ENCODE results near the gene RHEX. TPM values are rescaled to one million over a fixed set of nuclear protein-coding genes. Genes with fewer than 3 reads are reported as not detected.

RHEX gene
- total RNA-seq, 2 experiments from 2014 or later = not detected

- DNase-seq = no peak
- intact Hi-C loops (cut with micrococcal nuclease) = no loop called here
- peaks cover 2% of the 10 kb centered on the region for H3K27me3 Mint-ChIP-seq (ENCODE audit: low read depth)
- no peaks in the 10 kb centered on the region for H3K36me3 Mint-ChIP-seq (ENCODE audit: low read depth)
- H3K4me1 Mint-ChIP-seq (ENCODE audit: low read depth) = no peaks in the 10 kb centered on the region
- no peaks in the 10 kb centered on the region for H3K9me3 Mint-ChIP-seq
- no peak overlapping the region for H3K27ac Mint-ChIP-seq
- CTCF ChIA-PET = no interaction called here
- no peak overlapping the region for H3K4me3 Mint-ChIP-seq
Measured at GRCh38 chr1:206135248-206135647, 82.3 kb downstream of the RHEX start.

GRCh38 chr1:206136241-206136640, 83.3 kb downstream of the RHEX start:
- no peak for DNase-seq
- Mint-ChIP-seq H3K36me3 (ENCODE audit: low read depth) (no peaks in the 10 kb centered on the region), H3K4me3 (no peak overlapping the region), H3K27me3 (ENCODE audit: low read depth) (peaks cover 2% of the 10 kb centered on the region), H3K27ac (no peak overlapping the region), H3K9me3 (no peaks in the 10 kb centered on the region), H3K4me1 (ENCODE audit: low read depth) (no peaks in the 10 kb centered on the region)
- CTCF ChIA-PET = no interaction called here
- intact Hi-C loops (cut with micrococcal nuclease) = no loop called here

GRCh38 chr1:206142011-206142410, 89.0 kb downstream of the RHEX start:
- no peak overlapping the region for H3K27ac Mint-ChIP-seq
- no peaks in the 10 kb centered on the region for H3K9me3 Mint-ChIP-seq
- H3K36me3 Mint-ChIP-seq (ENCODE audit: low read depth) = no peaks in the 10 kb centered on the region
- intact Hi-C loops (cut with micrococcal nuclease) = no loop called here
- H3K4me3 Mint-ChIP-seq = no peak overlapping the region
- CTCF ChIA-PET = no interaction called here
- DNase-seq = no peak
- no peaks in the 10 kb centered on the region for H3K4me1 Mint-ChIP-seq (ENCODE audit: low read depth)
- peaks cover 2% of the 10 kb centered on the region for H3K27me3 Mint-ChIP-seq (ENCODE audit: low read depth)

GRCh38 chr1:206142770-206143169, 89.8 kb downstream of the RHEX start:
- intact Hi-C loops (cut with micrococcal nuclease) = no loop called here
- Mint-ChIP-seq H3K27me3 (ENCODE audit: low read depth) (peaks cover 2% of the 10 kb centered on the region), H3K36me3 (ENCODE audit: low read depth) (no peaks in the 10 kb centered on the region)

GRCh38 chr1:206143537-206144172, 90.7 kb downstream of the RHEX start:
- no peak overlapping the region for H3K27ac Mint-ChIP-seq
- H3K9me3 Mint-ChIP-seq = no peaks in the 10 kb centered on the region
- no peak overlapping the region for H3K4me3 Mint-ChIP-seq
- H3K4me1 Mint-ChIP-seq (ENCODE audit: low read depth) = no peaks in the 10 kb centered on the region
- intact Hi-C loops (cut with micrococcal nuclease) = no loop called here
- CTCF ChIA-PET = no interaction called here
- no peak for DNase-seq
- H3K27me3 Mint-ChIP-seq (ENCODE audit: low read depth) = peaks cover 2% of the 10 kb centered on the region
- no peaks in the 10 kb centered on the region for H3K36me3 Mint-ChIP-seq (ENCODE audit: low read depth)

More at GRCh38 chr1:206142770-206143169, 89.8 kb downstream of the RHEX start:
- CTCF ChIA-PET = interaction anchor here (0.7 kb wide), 1 partner anchor 424 kb away, joined by 3 read pairs; no protein-coding TSS in a partner anchor
- no peaks in the 10 kb centered on the region for H3K4me1 Mint-ChIP-seq (ENCODE audit: low read depth)
- no peaks in the 10 kb centered on the region for H3K9me3 Mint-ChIP-seq
- H3K27ac Mint-ChIP-seq = no peak overlapping the region
- H3K4me3 Mint-ChIP-seq = no peak overlapping the region
- DNase-seq = no peak

GRCh38 chr1:206144605-206145004, 91.6 kb downstream of the RHEX start:
- H3K4me3 Mint-ChIP-seq = no peak overlapping the region
- H3K9me3 Mint-ChIP-seq = no peaks in the 10 kb centered on the region
- H3K36me3 Mint-ChIP-seq (ENCODE audit: low read depth) = no peaks in the 10 kb centered on the region
- no peak overlapping the region for H3K27ac Mint-ChIP-seq
- intact Hi-C loops (cut with micrococcal nuclease) = no loop called here
- CTCF ChIA-PET = no interaction called here
- DNase-seq = no peak
- H3K4me1 Mint-ChIP-seq (ENCODE audit: low read depth) = no peaks in the 10 kb centered on the region
- H3K27me3 Mint-ChIP-seq (ENCODE audit: low read depth) = peaks cover 1% of the 10 kb centered on the region

- DNase-seq = no peak
- H3K9me3 Mint-ChIP-seq = no peaks in the 10 kb centered on the region
- no peaks in the 10 kb centered on the region for H3K36me3 Mint-ChIP-seq (ENCODE audit: low read depth)
- no peak overlapping the region for H3K27ac Mint-ChIP-seq
- CTCF ChIA-PET = no interaction called here
- intact Hi-C loops (cut with micrococcal nuclease) = no loop called here
- H3K4me1 Mint-ChIP-seq (ENCODE audit: low read depth) = no peaks in the 10 kb centered on the region
- H3K27me3 Mint-ChIP-seq (ENCODE audit: low read depth) = no peaks in the 10 kb centered on the region
- H3K4me3 Mint-ChIP-seq = no peak overlapping the region
Measured at GRCh38 chr1:206145771-206146290, 92.9 kb downstream of the RHEX start.

Other genes starting within 250 kb of the RHEX start
- gene SLC41A1, start 240.0 kb upstream of the RHEX start, total RNA-seq = 10 to 100 TPM; 32.1 to 33.9 TPM
- under 1 TPM; 0.59 to 0.62 TPM for gene PM20D1, start 203.0 kb upstream of the RHEX start, total RNA-seq
- gene SLC26A9, start 109.7 kb upstream of the RHEX start, total RNA-seq = not detected
- not detected for gene RAB7B, start 49.8 kb upstream of the RHEX start, total RNA-seq
- not detected for gene CTSE, start 29.3 kb upstream of the RHEX start, total RNA-seq
- not detected for gene AVPR1B, start 64.2 kb downstream of the RHEX start, total RNA-seq
- 10 to 100 TPM; 55.1 to 56.0 TPM for gene FAM72A, start 149.7 kb downstream of the RHEX start, total RNA-seq
- 10 to 100 TPM; 42.4 to 47.8 TPM for gene SRGAP2, start 150.4 kb downstream of the RHEX start, total RNA-seq